ENCODE data around the gene MOB3B.

DNA sequence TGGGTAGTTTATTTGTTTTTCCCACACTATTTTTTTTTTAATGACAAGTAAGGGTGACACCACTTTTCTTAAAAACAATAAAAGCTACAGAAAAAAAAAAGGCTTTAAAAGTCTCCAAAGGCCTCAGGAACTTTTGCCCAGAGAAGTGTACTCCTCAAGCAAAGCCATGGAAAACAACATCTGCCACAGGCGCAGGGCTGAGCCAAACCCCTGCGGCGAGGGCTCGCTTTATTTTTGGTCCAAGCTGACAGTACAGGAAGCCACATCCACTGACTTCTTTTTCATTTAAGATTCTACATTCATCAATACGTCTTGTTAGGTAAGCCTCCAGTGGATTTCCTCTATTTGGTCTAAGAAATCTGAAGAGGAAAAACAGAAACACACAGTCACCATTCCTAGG is 57.4 kb downstream of the MOB3B start:
- TF ChIP-seq, protein P1, sequence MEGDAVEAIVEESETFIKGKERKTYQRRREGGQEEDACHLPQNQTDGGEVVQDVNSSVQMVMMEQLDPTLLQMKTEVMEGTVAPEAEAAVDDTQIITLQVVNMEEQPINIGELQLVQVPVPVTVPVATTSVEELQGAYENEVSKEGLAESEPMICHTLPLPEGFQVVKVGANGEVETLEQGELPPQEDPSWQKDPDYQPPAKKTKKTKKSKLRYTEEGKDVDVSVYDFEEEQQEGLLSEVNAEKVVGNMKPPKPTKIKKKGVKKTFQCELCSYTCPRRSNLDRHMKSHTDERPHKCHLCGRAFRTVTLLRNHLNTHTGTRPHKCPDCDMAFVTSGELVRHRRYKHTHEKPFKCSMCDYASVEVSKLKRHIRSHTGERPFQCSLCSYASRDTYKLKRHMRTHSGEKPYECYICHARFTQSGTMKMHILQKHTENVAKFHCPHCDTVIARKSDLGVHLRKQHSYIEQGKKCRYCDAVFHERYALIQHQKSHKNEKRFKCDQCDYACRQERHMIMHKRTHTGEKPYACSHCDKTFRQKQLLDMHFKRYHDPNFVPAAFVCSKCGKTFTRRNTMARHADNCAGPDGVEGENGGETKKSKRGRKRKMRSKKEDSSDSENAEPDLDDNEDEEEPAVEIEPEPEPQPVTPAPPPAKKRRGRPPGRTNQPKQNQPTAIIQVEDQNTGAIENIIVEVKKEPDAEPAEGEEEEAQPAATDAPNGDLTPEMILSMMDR (IDR thresholded peaks at IDR 0.05) = no peak
- TF ChIP-seq POLR2AphosphoS5 (IDR thresholded peaks at IDR 0.05; ENCODE audit: low read depth, low read length) (no peak), SIN3A (IDR thresholded peaks at IDR 0.05; ENCODE audit: borderline replicate concordance, insufficient read depth, low read depth, low read length) (no peak)

Data from Panc1 (cell line).